Umbilical cord (tissue), 2 donors: ENCODE results near the gene MCM3AP. TPM values are rescaled to one million over a fixed set of nuclear protein-coding genes. Genes with fewer than 3 reads are reported as not detected.
"Not testable (repeated sequence)": the region's sequence is repeated elsewhere in the genome, so short reads cannot be mapped to it uniquely, and the experiment has no call there.

ENCODE experiments used
- DNase-seq: peaks from one replicate; pipeline ENCODE4 v3.0.0-alpha.2; 2015; ENCODE audit warnings: low spot score
- total RNA-seq: library from RNA; depleted of rRNA; stranded (reverse); fragments of >200 nt; gene quantifications from one replicate; pipeline ENCODE4 v1.2.3, GENCODE V29; 2014; ENCODE audit warnings: low replicate concordance; ENCODE audit not compliant: insufficient read depth

Gene MCM3AP
- total RNA-seq, 1 donor from 2014 or later = 35.2 TPM

DNA sequence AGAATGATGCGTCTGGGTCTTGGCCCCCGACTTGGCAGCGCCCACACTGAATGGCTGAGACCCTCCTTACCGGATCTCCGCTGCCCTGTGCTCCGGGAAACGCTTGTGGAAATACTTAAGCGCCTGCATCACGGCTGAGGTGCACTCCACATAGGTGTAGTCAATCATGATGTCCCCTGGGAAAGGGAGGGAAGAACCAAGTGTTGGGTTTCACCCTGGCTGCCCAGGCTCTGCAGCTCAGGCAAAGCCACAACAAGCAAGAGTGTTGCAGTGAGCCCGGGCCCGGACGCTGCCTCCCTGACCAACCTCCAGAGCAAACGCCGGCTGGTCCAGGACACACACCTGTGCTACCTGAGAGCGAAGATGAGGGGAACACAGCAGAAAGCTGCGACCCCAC lies 79.6 kb downstream of the MCM3AP start:
- no peak for DNase-seq

GRCh38 chr21:46205166-46205565 lies 80.2 kb downstream of the MCM3AP start:
- no peak for DNase-seq

DNA sequence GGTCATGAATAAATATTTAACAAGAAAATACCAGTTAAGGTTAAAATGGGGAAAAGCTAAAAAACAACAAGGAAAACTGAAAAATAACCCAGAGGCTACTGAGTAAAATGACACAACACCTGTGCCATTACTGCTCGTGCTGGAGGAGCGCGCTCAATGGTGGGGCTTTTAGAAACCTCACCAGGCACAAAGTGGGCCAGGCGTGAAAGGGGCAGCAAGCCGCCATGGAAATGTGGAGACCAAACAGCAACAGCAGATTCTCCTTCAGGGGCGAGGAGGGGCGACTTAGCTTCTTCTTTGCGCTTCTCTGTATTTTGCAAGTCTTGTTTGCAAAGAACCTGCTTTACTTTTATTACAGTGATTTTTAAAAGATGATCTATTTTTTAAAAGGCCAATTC lies 82.2 kb downstream of the MCM3AP start:
- DNase-seq = no peak

GRCh38 chr21:46202592-46203202 lies 82.7 kb downstream of the MCM3AP start:
- no peak for DNase-seq

DNA sequence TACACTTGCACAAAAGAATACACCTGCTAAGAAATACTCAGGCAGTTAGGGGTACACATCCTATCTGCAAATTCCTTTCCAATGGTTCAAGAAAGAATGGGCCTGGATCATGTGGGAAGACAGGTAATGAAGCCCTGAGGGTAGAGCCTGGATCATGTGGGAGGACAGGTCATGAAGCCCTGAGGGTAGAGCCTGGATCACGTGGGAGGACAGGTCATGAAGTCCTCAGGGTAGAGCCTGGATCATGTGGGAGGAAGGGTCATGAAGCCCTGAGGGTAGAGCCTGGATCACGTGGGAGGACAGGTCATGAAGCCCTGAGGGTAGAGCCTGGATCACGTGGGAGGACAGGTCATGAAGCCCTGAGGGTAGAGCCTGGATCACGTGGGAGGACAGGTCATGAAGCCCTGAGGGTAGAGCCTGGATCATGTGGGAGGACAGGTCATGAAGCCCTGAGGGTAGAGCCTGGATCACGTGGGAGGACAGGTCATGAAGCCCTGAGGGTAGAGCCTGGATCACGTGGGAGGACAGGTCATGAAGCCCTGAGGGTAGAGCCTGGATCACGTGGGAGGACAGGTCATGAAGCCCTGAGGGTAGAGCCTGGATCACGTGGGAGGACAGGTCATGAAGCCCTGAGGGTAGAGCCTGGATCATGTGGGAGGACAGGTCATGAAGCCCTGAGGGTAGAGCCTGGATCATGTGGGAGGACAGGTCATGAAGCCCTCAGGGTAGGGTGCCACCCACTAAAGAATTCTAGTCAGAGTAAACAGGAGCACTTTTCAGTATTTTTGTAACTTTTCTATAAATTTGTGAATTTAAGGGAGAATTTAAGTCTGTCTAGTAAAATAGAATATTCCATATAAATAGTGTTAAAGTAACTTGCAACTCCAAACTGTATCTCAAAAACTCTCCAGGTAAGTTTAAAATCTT lies 84.3 kb downstream of the MCM3AP start:
- DNase-seq = not testable (repeated sequence)

DNA sequence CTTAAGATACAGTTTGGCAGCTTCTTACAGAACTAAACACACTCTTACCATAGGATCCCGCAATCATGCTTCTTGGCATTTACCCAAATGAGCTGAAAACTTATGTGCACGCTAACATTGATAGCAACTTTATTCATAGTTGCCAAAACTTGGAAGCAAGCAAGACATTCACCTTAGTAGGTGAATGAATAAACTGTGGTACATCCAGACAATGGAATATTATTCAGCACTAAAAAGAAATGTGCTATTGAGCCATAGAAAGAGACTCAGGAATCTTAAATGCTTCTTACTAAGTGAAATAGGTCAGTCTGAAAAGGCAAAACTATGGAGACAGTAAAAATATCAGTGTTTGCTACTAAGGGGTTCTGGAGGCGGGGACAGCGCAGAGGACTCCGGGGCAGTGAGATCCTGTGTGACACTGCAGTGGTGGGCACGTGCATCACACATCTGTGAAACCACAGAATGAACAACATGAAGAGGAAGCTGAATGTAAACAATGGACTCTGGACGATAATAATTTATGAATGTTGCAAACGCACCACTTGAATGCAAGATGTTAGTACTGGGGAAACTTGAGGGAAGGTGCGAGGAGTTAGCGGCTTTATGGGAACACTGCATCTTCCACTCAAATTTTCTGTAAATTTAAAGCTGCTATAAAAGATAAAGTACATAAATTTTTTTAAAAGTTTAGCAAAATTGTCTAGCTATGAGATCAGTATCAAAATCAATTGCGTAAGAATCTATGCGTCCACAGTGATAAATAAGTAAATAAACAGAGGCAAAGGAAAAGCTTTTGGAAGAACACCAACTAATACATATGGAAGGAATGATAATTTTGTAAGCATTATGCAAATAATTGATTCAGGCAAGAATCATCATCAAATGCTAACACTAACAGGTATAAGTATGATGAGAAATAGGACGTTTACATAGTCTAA lies 85.7 kb downstream of the MCM3AP start:
- no peak for DNase-seq

DNA sequence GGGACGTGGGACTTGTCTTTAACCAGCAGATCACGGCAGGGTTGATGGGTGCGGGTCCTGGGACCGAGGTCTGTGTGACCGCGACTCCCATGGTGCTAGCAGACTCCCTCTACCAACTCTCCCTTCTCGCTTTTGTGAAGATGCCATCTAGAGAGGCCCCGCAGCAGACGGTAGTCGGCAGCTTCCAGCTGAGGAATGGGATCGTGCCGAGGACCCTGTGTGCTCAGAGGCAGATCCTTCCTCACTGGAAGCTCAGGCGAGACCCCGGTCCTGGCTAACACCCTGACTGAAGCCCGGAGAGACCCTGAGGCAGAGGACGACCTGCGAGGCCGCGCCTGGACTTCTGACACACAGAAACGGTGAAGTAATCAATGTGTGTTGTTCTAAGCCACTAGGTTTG lies 88.7 kb downstream of the MCM3AP start:
- no peak for DNase-seq

DNA sequence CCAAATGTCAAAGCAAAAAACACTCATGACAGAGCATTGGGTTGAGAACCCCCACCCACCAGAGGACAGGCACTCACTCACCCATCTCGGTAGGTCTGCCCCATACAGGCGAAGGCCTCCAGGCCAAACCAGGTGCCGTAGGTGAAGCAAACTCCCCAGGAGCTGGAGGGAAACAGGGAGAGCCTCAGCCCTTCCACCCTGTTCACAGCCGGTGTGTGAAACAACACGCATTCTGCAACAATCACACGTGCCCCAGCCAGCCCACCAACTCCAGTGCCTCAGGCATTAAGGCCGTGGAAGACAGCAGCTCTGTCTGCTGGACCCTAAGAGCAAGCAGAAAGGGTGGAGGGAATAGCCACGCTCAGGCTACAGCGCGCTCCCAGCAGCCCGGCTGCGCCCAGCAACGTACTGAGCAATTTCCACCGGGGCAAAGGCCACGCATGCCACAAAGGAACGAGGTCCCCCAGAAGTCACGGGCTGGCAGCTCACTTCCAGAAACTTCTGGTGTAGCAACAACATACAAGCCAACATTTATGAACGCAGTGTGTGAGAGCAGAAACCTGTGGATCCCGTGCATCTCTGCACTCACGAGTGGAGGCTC lies 89.7 kb downstream of the MCM3AP start:
- DNase-seq = no peak

DNA sequence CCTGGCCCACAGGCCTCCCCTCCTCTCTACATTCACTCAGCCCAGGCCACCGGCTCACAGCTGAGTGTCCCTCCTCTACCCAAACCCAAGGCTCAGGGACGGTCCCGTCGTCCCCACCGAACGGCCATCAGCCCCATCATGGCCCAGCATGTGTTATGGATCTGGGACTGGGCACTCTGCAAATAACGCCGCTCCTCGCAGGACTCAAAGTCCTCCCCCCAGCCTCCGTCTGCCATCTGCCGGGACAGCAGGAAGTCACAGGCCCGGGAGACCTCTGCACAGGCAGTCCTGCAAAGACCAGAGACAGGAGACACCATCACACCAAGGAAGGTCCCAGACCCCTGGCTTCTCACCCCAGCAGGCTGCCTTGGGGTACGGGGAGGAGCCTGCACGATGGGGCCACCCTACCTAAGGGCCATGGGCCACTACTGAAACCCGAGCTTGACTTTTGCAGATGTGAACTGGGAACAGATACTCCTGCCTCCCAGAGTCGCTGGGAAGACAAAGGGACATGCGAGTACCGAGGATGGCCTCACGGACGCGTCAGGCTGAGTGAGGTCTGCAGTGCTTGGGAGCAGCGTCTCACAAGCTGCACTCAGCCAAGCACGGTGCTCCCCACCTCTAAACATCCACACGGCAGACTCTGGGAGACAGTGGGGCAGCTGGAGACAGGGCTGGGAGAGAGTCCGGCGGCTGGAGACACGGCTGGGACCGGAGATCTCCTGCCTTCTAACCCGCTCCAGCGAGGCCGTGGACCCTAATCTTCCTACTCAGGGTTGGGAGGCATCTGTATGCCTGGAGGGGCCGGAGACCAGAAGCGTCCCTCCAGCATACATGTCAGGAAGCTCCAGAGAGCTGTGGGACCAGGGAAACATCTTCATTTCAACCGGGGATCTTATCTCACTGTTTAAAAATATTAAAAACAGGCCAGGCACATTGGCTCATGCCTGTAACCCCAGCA lies 90.8 kb downstream of the MCM3AP start:
- DNase-seq = no peak

GRCh38 chr21:46193829-46194373 lies 91.5 kb downstream of the MCM3AP start:
- no peak for DNase-seq

GRCh38 chr21:46191686-46192575 lies 93.5 kb downstream of the MCM3AP start:
- no peak for DNase-seq

DNA sequence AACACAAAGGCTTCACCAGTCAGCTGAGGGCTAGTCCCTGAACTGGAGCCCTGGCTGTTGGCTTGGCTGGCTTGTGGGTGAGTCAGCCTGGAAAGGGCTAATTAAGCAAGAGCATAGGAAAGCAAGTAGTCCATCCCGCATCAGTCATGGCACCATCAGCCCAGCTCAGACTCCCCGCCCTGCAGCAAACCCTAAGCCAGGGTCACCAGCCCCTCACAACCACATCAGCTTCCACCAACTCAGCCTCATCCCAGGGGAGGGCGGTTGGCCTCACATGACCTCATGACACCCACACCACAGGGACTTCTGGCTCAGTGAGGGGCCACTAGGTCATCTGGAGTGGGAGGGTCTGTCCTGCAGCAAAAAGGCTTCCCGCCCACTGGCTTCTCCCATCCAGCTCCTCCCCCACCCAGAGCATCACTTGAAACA lies 94.1 kb downstream of the MCM3AP start:
- no peak for DNase-seq

DNA sequence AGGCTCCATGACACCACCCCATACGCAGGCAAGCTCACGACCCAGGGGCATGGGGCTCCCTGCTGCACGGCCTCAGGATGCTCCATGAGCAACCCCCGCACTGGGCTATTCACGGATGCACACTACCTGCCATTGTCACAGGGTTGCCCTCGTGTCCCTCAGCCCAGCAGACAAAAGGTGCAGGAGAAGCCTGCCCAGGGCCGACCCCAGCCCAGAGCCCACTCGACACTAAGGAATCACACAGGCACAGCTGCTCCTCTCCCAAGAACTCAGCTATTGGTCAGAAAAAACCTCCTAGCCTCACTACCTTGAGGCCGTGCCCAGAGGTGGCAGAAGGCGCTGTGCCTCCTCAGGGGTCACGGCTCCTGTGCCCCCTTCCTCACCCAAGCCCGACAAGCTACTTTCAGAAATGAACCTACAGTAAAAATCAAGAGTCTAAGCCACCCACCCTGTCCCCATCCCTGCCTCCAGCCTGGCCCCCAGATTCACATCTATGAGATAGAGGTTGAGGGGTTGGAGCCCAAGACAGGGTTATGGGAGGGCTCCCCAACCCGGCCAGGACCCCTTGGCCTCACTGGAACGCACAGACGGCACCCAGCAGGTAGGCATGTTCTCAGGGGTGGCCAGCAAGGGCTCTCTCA lies 94.8 kb downstream of the MCM3AP start:
- no peak for DNase-seq

- DNase-seq = no peak
Observed at GRCh38 chr21:46189959-46190490, 95.4 kb downstream of the MCM3AP start.

DNA sequence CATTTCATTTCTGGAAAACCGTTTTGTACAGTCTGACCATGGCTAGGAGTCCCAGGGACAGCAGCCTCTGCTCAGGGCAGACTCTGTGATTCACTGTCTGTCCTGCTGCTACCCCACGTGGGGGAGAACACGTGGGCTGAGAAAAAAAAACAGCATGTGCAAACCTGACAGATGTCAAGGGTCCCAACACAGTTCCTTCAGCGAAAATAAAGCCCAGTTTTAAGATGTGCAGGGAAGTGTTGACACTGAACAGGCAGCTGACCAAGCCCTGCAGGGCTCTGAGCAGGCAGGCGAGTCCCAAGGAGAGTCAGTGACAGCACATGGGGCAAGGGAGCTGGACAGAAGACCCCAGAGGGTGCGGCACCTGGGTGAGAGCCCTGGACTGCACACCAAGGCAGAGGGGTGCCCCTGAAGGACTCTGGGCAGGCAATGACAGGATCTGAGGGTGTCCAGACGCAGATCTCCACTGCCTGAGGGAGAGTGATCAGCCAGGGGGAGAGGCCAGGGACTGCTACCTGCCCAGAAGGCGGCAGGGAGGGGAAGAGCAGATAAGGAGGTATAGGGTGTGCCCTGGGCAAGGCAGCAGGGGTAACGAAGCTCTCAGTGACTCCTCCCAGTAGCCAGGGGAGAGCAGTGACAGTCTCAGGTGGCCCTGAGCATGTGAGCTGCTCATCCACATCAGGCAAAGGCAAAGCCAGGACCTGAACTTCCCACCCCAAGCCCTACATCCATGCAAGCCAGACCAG lies 96.0 kb downstream of the MCM3AP start:
- DNase-seq = peak; percentile 20

- DNase-seq = peak; percentile 31
Observed at GRCh38 chr21:46188226-46189212, 96.9 kb downstream of the MCM3AP start.
